Activated CD8-positive, alpha-beta T cell treated with anti-CD3 and anti-CD28 coated beads for 36 hours (primary cell): Measurements from ENCODE around the gene TGFBI. TPM values are rescaled to one million over a fixed set of nuclear protein-coding genes. Genes with fewer than 3 reads are reported as not detected.

Source experiments
- ATAC-seq: fragments of 200-7000 bp; cut with Tn5 transposase; one replicate; pipeline ENCODE4 v1.10.0; 2021; ENCODE audit warnings: mild to moderate bottlenecking, moderate library complexity
- CTCF ChIA-PET: fragments of 350-600 bp; sonication (Branson Sonifier 250); formaldehyde crosslinking; loops from one replicate; lab custom pipeline; 2021; ENCODE audit warnings: antibody characterized with exemption; lab: Charles Lee
- POLR2A ChIA-PET: fragments of 350-600 bp; sonication (Branson Sonifier 250); formaldehyde crosslinking; loops from one replicate; lab custom pipeline; 2021; ENCODE audit warnings: antibody characterized with exemption; lab: Charles Lee
- DNase-seq: peaks from one replicate; pipeline ENCODE4 v3.0.0-alpha.2; 2020
- H3K27ac Mint-ChIP-seq: one replicate; pipeline ENCODE4 v1.8.0; 2021; ENCODE audit warnings: mild to moderate bottlenecking, mixed read lengths
- H3K27me3 Mint-ChIP-seq: one replicate; pipeline ENCODE4 v1.8.0; 2021; ENCODE audit warnings: mixed read lengths
- H3K36me3 Mint-ChIP-seq: one replicate; pipeline ENCODE4 v1.8.0; 2021; ENCODE audit warnings: low read depth, mixed read lengths
- H3K4me1 Mint-ChIP-seq: one replicate; pipeline ENCODE4 v1.8.0; 2021; ENCODE audit warnings: low read depth, mixed read lengths
- H3K4me3 Mint-ChIP-seq: one replicate; pipeline ENCODE4 v1.8.0; 2021; ENCODE audit warnings: mild to moderate bottlenecking, moderate library complexity, mixed read lengths
- H3K9me3 Mint-ChIP-seq: one replicate; pipeline ENCODE4 v1.8.0; 2021; ENCODE audit warnings: mixed read lengths
- CTCF ChIP-seq: fragments of 200-600 bp; IDR thresholded peaks from one replicate; pipeline ENCODE4 v1.8.0; 2022; ENCODE audit warnings: antibody characterized with exemption, mild to moderate bottlenecking
- intact Hi-C: fragments of 100-400 bp; cut with micrococcal nuclease; formaldehyde crosslinking; loops from one replicate; pipeline ENCODE4 v1.10.0; 2022
- total RNA-seq, 2 experiments: library from RNA; stranded (reverse); gene quantifications; one replicate each; pipeline ENCODE4 v1.2.3, GENCODE V29; 2021

TGFBI gene
- total RNA-seq, 2 experiments from 2014 or later = not detected

DNA sequence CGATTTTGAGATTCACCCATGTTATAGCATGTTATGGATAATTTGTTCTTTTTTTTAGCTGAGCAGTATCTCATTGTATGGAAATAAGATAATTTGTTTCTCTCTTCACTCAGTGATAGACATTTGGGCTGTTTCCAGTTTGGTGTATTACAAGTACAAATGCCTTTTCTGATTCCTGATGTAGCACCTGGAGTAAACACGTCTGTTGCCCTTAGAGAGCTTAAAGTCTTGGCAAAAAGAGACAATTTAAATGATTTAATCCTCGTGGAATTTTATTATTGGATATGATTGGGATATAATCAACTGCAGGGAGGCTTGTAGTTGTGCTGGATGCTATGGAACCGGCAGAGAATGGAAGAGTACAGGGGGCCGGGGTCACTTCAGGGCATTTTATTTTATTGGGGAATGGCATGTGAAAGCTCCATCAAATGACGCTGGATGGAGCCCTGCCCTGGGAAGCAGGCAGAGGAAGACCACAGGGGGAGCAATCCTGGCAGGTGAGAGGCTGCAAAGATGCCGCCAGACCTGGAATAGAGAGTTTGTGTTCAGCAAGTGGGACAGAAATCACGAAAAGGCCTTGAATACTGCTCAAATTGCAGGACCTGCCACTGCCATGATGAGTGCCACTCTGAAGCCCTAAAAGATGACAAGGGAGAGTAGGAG is 31.0 kb upstream of the TGFBI start:
- ATAC-seq = no peak
- no peaks in the 10 kb centered on the region for H3K4me1 Mint-ChIP-seq
- H3K36me3 Mint-ChIP-seq = no peaks in the 10 kb centered on the region
- no peak overlapping the region for H3K27ac Mint-ChIP-seq
- intact Hi-C loops = no loop called here
- peaks cover 11% of the 10 kb centered on the region for H3K27me3 Mint-ChIP-seq
- DNase-seq = no peak
- POLR2A ChIA-PET = no interaction called here
- H3K9me3 Mint-ChIP-seq = no peaks in the 10 kb centered on the region
- no peak for TF ChIP-seq CTCF
- no peak overlapping the region for H3K4me3 Mint-ChIP-seq
- CTCF ChIA-PET = no interaction called here

- H3K27ac Mint-ChIP-seq = no peak overlapping the region
- intact Hi-C loops = no loop called here
- H3K4me1 Mint-ChIP-seq = no peaks in the 10 kb centered on the region
- H3K27me3 Mint-ChIP-seq = peaks cover 11% of the 10 kb centered on the region
- POLR2A ChIA-PET = no interaction called here
- H3K4me3 Mint-ChIP-seq = no peak overlapping the region
- H3K36me3 Mint-ChIP-seq = no peaks in the 10 kb centered on the region
- no peaks in the 10 kb centered on the region for H3K9me3 Mint-ChIP-seq
- CTCF ChIA-PET = no interaction called here
- no peak for TF ChIP-seq CTCF
- ATAC-seq (no peak), DNase-seq (no peak)
Observed at GRCh38 chr5:135998889-135999288, 29.9 kb upstream of the TGFBI start.

GRCh38 chr5:135999406-136000139 is 29.2 kb upstream of the TGFBI start:
- ChIA-PET CTCF (no interaction called here), POLR2A (no interaction called here)
- Mint-ChIP-seq H3K27me3 (peaks cover 11% of the 10 kb centered on the region), H3K4me1 (no peaks in the 10 kb centered on the region), H3K4me3 (no peak overlapping the region), H3K27ac (no peak overlapping the region), H3K36me3 (no peaks in the 10 kb centered on the region), H3K9me3 (no peaks in the 10 kb centered on the region)
- no peak for ATAC-seq
- intact Hi-C loops = no loop called here
- no peak for TF ChIP-seq CTCF
- no peak for DNase-seq

DNA sequence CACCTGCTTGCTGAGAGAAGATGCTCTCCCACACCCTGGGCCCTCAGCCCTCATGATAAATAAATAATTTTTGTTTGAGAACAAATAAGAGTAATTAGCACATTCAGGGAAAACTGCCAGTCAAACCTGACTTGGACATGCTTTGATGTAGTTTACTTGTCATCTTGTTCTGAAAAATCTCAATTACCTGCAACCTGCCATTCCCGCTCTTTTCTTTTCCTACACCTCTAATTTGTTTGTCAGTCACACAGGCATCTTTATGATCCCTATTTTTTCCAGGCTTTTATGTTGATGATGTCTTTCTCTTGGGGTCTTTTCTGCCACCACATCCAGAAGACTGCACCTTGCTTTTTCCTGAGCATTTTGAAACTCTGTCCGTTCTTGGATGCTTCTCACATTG is 28.6 kb upstream of the TGFBI start:
- Mint-ChIP-seq H3K27me3 (peaks cover 8% of the 10 kb centered on the region), H3K9me3 (no peaks in the 10 kb centered on the region), H3K4me3 (no peak overlapping the region), H3K27ac (no peak overlapping the region), H3K36me3 (no peaks in the 10 kb centered on the region), H3K4me1 (no peaks in the 10 kb centered on the region)
- intact Hi-C loops = no loop called here
- CTCF ChIA-PET = no interaction called here
- no peak for ATAC-seq
- POLR2A ChIA-PET = no interaction called here
- TF ChIP-seq CTCF = no peak
- DNase-seq = no peak

- ATAC-seq (no peak), DNase-seq (no peak)
- peaks cover 6% of the 10 kb centered on the region for H3K27me3 Mint-ChIP-seq
- no peaks in the 10 kb centered on the region for H3K4me1 Mint-ChIP-seq
- ChIA-PET POLR2A (no interaction called here), CTCF (interaction anchor here (0.9 kb wide), 1 partner anchor 23 kb away, joined by 3 read pairs; no protein-coding TSS in a partner anchor)
- H3K9me3 Mint-ChIP-seq = no peaks in the 10 kb centered on the region
- H3K4me3 Mint-ChIP-seq = no peak overlapping the region
- no peak overlapping the region for H3K27ac Mint-ChIP-seq
- no peak for TF ChIP-seq CTCF
- intact Hi-C loops = no loop called here
- no peaks in the 10 kb centered on the region for H3K36me3 Mint-ChIP-seq
Observed at GRCh38 chr5:136000932-136001331, 27.9 kb upstream of the TGFBI start.
